GM12891 (cell line): ENCODE results near the gene FAM149B1.

ENCODE experiments used
- POLR2A ChIP-seq: IDR thresholded peaks from 2 replicates; pipeline ENCODE4 v1.6.1; 2011; ENCODE audit warnings: low read depth, low read length, control low read depth
- POLR2AphosphoS5 ChIP-seq: IDR thresholded peaks from 2 replicates; pipeline ENCODE4 v1.6.1; 2011; ENCODE audit warnings: low read depth, low read length, control low read depth
- TAF1 ChIP-seq: IDR thresholded peaks from 2 replicates; pipeline ENCODE4 v1.6.1; 2011; ENCODE audit warnings: low read depth, low read length, control low read depth

DNA sequence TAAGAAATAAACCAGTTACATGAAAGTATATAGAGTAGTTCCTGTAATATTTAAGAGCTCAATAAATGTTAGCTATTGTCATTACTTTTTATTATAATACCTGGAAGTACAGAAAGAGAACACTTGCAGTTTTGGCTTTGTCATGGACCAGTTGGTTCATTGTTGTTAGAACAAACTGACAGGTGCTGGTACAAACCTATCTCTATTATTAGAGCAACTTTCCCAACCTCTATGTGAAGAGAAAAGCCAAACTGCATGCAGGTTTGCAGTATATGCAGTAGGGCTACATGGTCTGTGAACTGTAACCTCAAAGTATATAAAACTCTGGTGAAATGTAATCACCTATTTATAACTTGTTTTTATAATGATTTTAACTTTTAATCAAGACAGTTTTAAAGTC, 58.7 kb downstream of the FAM149B1 start:
- TF ChIP-seq POLR2AphosphoS5 (no peak), POLR2A (no peak), TAF1 (no peak)
